IPS-NIHi7 (cell line): Measurements from ENCODE around the gene PPP2CA.
"Not testable (repeated sequence)": the region's sequence is repeated elsewhere in the genome, so short reads cannot be mapped to it uniquely, and the experiment has no call there.

Experiments
- DNase-seq: peaks from one replicate; pipeline ENCODE4 v3.0.0; 2012; ENCODE audit warnings: mixed read lengths; ENCODE audit errors: extremely low spot score

PPP2CA gene

GRCh38 chr5:134245101-134245604 is 19.3 kb upstream of the PPP2CA start:
- peak; percentile 42 for DNase-seq

GRCh38 chr5:134242146-134242545 is 16.3 kb upstream of the PPP2CA start:
- no peak for DNase-seq

GRCh38 chr5:134240421-134240962 is 14.6 kb upstream of the PPP2CA start:
- DNase-seq, result no peak

DNA sequence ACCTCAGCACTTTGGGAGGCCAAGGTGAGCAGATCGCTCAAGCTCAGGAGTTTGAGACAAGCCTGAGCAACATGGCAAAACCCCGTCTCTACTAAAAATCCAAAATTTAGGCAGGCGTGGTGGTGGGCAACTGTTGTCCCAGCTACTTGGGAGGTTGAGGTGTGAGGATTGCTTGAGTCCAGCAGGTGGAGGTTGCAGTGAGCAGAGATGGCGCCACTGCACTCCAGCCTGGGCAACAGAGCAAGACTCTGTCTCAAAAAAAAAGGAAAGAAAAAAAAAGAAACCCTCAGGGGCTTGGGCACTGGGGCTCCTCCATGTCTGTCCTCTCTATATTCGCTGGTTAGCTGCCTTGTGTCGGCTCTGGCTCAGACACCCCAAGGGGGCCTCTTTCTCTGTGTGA is 10.9 kb upstream of the PPP2CA start:
- no peak for DNase-seq

DNA sequence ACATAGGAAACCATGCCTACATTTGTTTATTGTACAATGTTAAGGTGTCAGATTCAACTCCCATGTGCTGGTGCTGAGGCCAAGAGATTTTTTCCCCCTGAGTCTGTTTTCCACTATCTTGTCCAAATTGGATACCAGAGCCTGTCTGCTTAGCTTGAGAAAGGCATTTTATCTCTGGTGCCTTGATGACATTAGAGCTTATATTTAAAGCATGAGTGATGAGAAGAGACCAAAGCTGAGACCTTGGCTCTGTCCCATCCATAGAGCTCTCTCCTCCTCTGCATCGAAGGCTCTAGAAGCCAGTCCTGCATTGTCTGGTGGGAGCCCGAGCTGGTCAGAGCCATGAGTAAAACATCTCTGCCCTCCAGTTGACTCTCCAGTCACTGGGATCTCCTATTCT is 10.4 kb upstream of the PPP2CA start:
- DNase-seq, result no peak

- no peak for DNase-seq
Observed at GRCh38 chr5:134228624-134229023, 2.8 kb upstream of the PPP2CA start.

- DNase-seq, result no peak
Observed at GRCh38 chr5:134227776-134228175, 1.9 kb upstream of the PPP2CA start.

GRCh38 chr5:134227259-134227658 is 1.4 kb upstream of the PPP2CA start:
- DNase-seq, result peak; percentile 60

- DNase-seq, result peak; percentile 36
Observed at GRCh38 chr5:134226441-134227192, 744 bp upstream of the PPP2CA start.

DNA sequence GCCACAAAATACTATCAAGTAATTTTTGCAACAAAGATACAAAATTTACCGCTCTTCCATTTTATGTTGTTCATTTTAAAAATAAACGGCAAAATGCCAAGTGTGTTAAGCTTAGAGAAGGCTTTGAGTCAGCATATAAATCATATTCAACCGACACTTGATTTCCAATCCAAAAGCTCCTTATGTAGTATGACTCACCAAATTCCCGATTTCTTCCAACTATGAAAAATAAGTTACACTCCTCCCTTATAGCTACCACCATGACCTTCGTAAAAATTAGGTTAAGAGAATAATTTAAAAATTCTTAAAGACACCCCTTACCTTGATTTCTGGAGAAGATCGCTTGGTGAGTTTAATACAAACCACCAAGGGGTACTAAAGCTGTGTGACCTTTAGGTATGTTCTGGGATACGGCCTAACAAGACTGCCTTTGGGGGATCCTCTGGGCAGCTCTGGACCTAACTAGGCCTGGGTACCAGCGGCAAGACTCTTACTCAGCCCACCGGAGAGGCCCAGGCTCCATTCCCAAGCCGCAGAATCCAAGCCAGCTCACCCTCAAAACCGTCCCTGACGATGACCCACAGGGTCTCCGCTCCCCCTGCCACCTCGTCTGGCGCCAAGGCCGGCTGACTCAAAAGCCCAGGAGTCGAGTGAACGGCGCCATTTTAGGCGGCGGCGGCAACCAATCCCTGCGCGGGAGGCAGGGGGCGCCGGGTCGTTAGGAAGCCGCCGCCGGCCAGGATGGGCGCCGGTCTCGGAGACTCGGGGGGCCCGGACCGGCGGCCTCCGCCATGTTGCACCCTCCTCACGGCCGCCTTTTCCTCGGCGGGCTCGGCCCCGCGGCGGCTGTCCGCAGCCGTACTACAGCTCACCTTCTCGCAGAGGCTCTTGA is 739 bp downstream of the PPP2CA start:
- peak; percentile 78 for DNase-seq

- DNase-seq, result no peak
Observed at GRCh38 chr5:134223406-134224248, 2.2 kb downstream of the PPP2CA start.

DNA sequence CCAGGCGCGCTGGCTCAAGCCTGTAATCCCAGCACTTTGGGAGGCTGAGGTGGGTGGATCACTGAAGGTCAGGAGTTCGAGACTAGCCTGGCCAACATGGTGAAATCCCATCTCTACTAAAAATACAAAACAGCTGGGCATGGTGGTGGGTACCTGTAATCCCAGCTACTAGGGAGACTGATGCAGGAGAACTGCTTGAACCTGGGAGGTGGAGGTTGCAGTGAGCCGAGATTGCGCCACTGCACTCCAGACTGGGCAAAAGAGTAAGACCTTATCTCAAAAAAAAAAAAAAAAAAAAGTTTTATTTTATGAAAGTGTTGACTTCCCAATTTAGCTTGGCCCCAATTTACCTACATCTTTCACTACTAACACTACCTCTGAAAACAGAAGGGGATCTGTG is 4.2 kb downstream of the PPP2CA start:
- not testable (repeated sequence) for DNase-seq

GRCh38 chr5:134215757-134216156 is 10.1 kb downstream of the PPP2CA start:
- DNase-seq, result no peak

DNA sequence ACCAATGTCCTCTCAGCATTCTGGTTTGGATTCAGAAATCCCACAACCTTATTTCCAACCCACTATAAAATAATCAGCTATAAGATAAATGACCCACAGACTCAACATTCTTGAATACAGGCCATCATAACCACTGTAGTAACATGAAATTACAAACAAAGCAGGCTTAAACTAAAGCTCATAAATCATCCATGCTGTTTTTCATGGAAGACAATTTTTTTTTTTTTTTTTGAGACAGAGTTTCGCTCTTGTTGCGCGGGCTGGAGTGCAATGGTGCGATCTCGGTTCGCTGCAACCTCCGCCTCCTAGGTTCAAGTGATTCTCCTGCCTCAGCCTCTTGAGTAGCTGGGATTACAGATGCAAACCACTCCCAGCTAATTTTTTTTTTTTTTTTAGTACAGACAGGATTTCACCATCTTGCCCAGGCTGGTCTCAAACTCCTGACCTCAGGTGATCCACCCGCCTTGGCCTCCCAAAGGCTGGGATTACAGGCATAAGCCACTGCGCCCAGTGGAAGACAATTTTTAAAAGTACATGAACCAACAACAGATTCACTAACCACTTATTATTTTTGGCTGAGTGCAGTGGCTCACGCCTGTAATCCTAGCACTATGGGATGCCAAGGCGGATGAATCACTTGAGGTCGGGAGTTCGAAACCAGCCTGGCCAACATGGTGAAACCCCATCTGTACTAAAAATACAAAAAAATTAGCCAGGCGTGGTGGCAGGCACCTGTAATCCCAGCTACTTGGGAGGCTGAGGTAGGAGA is 14.4 kb downstream of the PPP2CA start:
- DNase-seq, result not testable (repeated sequence)

DNA sequence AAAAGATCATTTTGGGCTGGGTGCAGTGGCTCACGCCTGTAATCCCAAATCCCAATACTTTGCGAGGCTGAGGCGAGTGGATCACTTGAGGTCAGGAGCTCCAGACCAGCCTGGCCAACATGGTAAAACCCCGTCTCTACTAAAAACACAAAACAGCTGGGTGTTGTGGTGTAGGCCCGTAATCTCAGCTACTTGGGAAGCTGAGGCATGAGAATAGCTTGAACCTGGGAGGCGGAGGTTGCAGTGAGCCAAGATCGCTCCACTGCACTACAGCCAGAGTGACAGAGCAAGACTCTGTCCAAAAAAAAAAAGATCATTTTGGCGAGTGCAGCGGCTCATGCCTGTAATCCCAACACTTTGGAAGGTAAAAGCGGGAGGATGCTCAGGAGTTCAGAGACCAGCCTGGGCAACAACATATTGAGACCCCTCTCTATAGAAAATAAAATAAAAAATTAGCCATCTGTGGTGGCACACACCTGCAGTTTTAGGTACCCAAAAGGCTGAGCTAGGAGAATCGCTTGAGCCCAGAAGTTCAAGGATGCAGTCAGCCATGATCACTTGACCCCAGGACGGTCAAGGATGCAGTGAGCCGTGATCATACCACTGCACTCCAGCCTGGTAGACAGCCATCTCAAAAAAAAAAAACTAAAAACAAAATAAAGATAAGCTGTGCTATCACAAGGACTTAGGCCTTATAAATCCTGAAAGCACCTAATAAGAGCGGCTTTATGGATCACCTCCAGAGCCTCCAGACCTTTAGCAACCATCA is 16.2 kb downstream of the PPP2CA start:
- no peak for DNase-seq

- DNase-seq, result no peak
Observed at GRCh38 chr5:134207696-134208095, 18.2 kb downstream of the PPP2CA start.

DNA sequence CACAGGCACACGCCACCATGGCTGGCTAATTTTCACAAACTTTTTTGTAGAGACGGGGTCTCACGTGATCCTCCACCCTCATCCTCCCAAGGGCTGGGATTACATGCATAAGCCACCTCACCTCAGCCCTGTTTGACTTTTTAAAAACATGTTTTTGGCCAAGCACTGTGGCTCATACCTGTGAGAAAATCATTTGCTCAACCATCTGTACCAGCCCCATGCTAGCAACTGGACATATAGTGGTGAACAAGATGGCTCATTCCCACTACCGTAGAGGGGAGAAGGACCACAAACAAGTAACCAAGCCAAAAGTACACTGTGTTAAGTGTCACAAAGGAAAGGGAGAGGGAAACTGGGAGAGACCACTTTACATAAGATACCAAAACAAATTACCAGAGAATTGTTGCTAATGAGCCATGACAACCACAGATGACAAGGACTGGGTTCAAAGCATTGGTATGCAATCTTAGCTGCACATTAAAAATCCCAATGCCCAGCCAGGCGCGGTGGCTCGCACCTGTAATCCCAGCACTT is 19.2 kb downstream of the PPP2CA start:
- DNase-seq, result no peak

DNA sequence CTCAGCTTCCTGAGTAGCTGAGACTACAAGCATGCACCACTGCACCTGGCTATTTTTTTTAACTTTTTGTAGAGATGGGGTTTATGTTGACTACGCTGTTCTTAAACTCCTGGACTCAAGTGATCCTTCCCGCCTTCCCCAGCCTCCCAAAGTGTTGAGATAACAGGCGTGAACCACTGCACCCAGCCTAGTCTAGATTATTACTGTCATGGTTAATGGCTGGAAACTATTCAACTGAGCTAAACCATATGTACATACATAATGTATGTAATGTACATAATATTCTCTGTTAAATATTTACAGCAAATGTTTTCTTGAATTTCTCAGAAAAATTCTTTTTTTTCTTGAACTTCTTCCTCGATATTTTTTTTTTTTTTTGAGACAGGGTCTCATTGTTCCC is 21.3 kb downstream of the PPP2CA start:
- no peak for DNase-seq

DNA sequence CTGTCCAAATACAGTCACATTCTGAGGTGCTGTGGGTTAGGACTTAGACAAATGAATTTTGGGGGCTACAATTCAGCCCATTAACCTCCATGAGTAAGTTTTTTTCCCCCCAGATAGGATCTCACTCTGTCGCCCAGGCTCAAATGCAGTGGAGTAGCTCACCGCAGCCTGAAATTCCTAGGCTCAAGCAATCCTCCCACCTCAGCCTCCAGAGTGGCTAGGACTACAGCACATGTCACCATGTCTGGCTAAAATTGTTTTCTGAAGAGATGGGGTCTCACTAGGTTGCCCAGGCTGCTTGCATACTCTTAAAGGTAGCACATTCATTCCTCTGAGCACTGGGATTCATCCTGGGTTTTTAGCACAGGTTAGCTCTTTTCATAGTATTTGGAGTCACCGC is 22.2 kb downstream of the PPP2CA start:
- no peak for DNase-seq

DNA sequence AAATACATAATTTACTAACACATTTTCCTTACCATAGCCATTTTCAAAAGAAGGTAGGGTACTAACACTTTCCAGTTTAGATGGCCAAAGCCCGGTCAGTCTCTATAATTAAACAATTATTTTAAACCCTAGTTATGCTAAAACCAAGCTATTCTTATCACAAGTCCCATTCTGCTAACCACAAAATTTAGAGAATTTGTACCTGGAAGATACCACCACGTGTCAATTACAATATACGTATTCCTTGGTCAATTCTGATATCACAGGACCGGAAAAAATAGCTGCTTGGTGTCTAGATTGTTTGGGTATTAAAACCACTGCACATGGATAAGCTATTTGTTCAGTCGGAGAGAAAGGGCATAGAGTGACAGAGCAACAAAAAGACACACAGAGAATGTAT is 30.2 kb downstream of the PPP2CA start:
- no peak for DNase-seq
